ENCODE results near the gene CAV1.
"Not testable (repeated sequence)": the region's sequence is repeated elsewhere in the genome, so short reads cannot be mapped to it uniquely, and the experiment has no call there.

DNA sequence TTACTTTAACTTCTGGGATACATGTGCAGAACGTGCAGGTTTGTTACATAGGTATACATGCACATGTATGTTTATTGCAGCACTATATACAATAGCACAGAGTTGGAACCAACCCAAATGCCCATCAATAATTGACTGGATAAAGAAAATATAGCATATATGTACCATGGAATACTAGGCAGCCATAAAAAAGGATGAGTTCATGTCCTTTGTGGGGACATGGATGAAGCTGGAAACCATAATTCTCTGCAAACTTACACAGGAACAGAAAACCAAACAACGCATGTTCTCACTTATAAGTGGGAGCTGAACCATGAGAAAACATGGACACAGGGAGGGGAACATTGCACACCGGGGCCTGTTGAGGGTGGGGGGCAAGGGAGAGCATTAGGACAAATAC, 62.4 kb downstream of the CAV1 start:
- TF ChIP-seq, protein P1, sequence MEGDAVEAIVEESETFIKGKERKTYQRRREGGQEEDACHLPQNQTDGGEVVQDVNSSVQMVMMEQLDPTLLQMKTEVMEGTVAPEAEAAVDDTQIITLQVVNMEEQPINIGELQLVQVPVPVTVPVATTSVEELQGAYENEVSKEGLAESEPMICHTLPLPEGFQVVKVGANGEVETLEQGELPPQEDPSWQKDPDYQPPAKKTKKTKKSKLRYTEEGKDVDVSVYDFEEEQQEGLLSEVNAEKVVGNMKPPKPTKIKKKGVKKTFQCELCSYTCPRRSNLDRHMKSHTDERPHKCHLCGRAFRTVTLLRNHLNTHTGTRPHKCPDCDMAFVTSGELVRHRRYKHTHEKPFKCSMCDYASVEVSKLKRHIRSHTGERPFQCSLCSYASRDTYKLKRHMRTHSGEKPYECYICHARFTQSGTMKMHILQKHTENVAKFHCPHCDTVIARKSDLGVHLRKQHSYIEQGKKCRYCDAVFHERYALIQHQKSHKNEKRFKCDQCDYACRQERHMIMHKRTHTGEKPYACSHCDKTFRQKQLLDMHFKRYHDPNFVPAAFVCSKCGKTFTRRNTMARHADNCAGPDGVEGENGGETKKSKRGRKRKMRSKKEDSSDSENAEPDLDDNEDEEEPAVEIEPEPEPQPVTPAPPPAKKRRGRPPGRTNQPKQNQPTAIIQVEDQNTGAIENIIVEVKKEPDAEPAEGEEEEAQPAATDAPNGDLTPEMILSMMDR (conservative IDR thresholded peaks at IDR 0.05): not testable (repeated sequence)
- TF ChIP-seq ZFX (IDR thresholded peaks at IDR 0.05): not testable (repeated sequence)
